RKO (cell line): Measurements from ENCODE around the gene DHRS4L2.
"Not testable (repeated sequence)": the region's sequence is repeated elsewhere in the genome, so short reads cannot be mapped to it uniquely, and the experiment has no call there.

ENCODE experiments used
- DNase-seq: peaks from one replicate; pipeline ENCODE4 v3.0.0-alpha.2; 2016; ENCODE audit warnings: low spot score

DHRS4L2 gene

DNA sequence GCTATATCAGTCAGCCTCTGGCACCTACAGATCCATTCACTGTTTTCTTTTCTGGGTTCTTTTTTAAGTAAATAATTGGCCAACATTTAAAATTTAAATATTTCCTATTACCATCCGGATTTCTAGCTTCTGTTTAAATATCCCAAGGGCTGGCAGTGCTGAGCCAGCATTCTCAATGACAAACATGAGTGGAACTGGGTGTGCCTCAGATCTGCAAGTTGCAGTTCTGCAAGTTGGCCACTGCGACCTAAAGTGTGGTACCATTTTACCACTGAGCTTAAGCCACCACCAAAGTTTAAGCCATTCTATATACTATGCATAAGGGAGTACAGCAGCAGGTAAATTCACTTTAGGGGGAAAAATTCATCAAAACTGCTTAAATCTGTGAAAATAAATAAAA, 31.2 kb downstream of the DHRS4L2 start:
- peak; percentile 21 for DNase-seq

DNA sequence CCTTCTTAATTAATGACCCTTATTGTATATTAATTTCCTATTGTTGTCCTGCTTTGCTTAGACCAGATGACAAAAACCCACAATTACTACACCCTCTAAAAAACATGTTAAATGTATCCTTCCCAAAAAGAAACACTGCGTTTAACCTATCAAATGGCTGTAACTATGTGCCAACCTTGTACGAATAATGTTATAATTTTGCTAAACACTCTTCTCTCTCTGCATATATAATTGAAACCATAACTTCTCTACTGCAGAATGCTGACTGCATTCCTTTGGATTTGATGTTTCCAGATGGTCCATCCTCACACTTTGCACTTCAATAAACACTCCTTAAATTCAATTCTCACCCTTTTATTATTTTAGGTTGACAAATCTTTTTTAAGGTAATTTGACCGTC, 31.8 kb downstream of the DHRS4L2 start:
- not testable (repeated sequence) for DNase-seq

DNA sequence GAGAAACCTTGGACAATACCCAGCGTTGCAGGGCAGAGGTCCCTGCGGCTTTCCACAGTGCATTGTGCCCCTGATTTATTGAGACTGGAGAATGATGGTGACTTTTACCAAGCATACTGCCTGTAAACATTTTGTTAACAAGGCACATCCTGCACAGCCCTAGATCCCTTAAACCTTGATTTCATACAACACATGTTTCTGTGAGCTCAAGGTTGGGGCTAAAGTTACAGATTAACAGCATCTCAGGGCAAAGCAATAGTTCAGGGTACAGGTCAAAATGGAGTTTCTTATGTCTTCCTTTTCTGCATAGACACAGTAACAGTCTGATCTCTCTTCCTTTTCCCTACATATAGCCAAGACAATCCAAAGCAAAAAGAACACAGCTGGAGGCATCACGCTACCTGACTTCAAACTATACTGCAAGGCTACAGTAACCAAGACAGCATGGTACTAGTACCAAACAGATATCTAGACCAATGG, 36.2 kb downstream of the DHRS4L2 start:
- DNase-seq, result not testable (repeated sequence)

DNA sequence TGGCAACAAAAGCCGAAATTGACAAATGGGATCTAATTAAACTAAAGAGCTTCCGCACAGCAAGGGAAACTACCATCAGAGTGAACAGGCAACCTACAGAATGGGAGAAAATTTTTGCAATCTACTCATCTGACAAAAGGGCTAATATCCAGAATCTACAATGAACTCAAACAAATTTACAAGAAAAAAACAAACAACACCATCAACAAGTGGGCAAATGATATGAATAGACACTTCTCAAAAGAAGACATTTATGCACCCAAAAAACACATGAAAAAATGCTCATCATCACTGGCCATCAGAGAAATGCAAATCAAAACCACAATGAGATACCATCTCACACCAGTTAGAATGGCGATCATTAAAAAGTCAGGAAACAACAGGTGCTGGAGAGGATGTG, 41.0 kb downstream of the DHRS4L2 start:
- DNase-seq, result not testable (repeated sequence)

DNA sequence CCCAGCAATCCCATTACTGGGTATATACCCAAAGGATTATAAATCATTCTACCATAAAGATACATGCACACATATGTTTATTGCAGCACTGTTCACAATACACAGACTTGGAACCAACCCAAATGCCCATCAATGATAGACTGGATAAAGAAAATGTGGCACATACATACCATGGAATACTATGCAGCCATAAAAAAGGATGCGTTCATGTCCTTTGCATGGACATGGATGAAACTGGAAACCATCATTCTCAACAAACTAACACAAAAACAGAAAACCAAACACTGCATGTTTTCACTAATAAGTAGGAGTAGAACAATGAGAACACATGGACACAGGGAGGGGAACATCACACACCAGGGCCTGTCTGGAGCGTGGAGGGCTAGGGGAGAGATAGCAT, 42.6 kb downstream of the DHRS4L2 start:
- not testable (repeated sequence) for DNase-seq

DNA sequence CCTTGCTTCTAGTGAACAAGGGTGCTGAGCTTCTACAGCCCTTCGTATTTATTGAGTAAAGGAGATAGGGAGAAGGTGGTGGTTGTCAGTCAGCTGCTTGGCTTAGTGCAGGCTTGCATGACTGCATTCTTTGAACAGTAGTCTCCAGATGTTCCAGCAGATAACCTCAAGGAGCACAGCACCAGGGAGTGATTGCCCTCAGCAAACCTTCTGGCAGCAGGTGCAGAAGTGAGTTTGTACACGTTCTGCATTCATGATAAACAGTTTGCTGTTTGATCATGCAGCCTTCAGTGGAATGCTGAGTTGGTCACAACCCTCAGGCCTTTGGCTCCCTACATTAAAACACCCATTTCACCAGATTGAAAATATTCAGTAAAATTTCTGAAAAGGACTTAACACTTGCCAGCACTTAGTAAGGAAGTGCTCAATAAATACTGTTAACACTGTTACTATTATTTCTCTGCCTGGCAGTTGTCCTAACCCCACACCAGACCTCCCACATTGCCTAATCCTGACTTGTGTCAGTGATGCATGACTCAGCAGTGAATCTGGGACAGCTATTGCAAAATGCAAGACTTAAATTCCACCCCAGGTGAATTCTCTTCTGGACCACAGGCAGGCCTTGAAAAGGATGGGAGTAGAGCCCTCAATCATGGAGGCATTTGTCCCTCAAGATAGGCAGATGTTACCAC, 44.1 kb downstream of the DHRS4L2 start:
- peak; percentile 39 for DNase-seq

DNA sequence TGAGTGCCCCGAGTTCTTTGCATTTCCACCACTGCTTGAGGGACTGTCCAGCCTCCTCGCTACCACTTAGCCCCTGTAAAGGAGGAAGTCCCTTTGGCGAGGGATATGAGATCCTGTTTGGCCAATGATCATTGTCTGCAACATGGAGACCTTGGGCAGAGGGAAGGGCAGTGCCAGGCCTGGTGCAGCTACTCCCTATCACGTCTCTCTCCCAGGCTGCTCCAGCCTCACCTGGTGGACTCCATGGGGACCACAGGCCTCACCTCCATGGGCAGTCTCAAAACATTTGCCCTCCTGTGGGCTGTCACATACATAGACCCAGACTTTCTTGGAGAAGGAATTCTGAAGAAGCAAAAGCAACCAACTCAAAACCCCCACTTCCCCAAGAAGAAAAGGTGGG, 47.0 kb downstream of the DHRS4L2 start:
- DNase-seq, result not testable (repeated sequence)

DNA sequence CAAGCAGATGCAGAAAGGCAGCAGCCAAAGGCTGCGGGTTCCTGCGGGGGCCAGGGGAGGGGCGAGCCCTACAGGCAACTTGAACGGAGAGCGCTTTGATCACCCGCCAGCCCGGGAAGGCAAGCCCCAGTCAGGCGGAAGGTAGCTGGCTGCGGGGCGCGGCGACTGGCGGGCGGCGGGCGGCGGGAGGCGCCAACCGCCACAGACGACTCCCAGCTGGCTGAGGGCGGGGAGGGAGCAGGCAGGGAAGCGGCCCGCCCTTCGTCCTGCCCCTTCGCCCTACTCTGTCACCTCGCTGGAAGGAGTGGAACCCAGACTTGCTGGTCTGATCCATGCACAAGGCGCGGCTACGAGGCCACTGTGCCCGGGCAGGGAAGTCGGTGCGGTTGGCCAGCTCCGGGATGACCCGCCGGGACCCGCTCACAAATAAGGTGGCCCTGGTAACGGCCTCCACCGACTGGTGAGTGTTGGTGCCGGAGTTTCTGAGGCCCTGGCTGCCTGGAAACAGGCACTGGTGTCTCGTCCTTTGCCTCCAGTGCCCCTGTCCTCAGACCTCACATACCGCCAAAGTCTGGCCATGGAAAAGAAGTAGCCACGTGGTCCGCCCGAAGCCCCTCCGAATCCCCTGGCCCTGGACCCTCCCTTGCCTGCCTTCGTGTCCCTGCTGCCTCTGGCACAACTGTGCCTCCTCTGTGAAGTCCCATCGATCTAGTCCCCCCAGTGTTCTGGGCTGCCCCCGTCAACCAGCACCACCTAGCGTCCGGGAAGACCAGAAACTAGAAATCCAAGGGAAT, 47.6 kb downstream of the DHRS4L2 start:
- peak; percentile 84 for DNase-seq

DNA sequence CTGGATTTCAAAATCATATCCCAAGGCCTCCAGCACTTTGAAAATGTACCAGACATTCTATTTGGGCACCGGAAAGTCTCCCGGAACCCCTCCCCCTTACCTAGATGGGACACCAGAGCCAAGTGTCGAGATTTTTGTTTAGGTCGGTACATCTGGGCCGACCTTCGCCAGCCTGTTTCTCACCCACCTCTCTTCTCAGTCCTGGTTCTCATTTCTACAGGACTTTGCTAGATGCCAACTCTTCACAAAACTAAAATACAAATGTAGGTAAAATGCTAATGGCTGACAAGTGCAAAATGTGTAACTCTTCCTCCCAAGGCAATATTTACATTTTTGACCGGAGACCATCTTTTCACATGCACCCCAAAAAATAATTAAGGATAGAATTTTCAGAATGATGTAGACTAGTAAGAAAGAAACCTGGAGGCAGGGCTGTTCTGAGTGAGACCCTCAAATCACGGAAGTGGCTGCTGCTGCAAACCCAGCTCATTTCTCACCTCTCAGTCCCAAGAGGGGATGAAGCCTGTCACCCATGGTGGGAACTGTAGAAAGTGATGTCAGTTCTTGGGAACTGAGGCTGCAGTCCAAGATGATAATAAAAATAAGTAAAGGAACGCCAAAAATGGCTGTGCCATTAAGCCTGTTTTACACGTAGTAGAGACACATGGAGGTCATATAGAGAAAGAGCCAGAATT, 48.4 kb downstream of the DHRS4L2 start:
- not testable (repeated sequence) for DNase-seq

DNA sequence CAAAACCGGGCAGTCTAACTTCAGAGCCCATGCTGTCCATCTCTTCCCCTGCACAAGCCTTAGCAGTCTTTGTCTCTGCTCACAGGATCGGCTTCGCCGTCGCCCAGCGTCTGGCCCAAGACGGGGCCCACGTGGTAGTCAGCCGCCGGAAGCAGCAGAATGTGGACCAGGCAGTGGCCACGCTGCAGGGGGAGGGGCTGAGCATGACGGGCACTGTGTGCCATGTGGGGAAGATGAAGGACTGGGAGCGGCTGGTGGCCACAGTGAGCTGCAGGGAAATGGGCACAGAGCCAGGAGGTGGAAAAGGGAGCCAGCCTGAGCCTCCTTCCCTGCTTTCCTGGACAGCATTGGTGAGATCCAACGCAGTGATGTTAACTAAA, 48.9 kb downstream of the DHRS4L2 start:
- no peak for DNase-seq

DNA sequence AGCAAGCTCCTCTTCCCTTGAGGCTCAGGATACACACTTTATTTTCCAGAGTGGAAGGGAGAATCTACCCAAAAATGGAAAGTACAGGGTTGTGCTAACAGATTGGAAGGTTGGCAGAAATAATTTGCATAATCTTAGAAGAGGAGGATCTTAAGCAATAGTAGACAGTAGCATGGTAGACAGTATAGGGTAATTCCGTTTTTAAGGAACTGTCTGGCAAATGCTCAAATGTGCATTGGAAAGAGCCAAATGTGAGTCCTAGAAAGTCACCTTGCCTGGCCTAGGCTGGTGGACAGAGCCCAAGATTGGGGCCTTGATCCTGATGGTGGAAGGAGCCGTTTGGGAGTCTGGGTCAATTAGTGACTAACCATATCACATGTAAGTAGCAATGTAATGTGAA, 50.0 kb downstream of the DHRS4L2 start:
- DNase-seq, result no peak

DNA sequence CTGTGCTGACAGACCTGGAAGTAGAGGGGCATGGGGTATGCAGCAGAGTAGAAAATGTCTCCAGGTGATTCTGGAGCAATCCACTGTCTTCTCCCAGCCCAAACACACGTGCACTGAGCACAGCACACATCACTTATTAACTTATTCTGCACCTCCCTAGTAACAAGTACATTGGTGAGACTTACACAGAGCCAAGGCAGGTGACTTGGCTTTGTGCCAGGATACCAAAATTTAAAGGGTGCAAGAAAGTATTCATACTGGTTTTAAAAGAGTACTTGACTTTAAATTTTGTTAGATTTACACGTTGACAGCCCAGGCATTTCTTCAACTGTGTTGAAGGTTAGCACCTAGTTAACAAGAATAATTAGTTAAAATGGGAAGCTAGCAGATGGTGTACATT, 52.0 kb downstream of the DHRS4L2 start:
- DNase-seq, result no peak

DNA sequence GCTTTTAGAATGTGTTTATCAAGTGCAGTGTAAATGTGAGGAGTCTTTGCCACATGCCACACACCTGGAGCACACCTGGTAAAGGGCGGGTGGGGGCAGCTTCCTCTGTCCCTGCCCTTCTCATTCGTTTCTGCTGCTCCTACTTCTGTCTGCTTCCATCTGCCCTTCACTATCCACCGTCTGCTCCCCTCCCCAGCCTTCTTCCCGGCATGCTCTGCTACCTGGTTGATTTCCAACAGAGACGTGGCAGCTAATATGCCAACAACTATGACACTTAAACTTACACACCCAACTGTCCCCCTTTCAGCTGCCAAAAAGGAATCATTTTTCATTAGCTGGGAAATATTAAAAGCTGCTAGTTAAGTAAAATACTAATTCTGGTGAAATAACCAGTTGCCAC, 54.0 kb downstream of the DHRS4L2 start:
- no peak for DNase-seq

DNA sequence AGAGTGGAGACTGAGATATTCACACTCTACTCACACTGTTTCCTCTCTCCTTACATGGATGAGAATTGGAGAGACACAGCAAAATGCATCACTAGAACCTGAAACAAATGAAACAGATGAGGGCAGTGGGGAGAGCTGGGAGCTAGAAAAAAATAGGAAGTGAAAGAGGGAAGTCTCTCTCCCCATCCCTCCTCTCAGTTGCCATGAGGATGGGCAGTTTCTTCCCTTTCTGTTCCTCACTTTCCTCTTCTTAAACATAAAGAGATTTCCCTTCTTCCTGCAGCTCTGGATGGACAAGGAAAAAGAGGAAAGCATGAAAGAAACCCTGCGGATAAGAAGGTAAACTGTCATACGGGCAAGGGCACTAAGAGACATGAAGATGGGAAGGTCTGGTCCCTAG, 60.3 kb downstream of the DHRS4L2 start:
- DNase-seq, result not testable (repeated sequence)

DNA sequence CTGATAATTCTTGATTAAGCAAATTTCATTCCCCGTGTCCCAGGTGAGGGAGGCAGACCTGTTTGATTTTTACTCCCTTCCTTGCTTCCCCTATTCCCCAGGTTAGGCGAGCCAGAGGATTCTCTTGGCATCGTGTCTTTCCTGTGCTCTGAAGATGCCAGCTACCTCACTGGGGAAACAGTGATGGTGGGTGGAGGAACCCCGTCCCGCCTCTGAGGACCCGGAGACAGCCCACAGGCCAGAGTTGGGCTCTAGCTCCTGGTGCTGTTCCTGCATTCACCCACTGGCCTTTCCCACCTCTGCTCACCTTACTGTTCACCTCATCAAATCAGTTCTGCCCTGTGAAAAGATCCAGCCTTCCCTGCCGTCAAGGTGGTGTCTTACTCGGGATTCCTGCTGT, 62.0 kb downstream of the DHRS4L2 start:
- DNase-seq, result not testable (repeated sequence)

DNA sequence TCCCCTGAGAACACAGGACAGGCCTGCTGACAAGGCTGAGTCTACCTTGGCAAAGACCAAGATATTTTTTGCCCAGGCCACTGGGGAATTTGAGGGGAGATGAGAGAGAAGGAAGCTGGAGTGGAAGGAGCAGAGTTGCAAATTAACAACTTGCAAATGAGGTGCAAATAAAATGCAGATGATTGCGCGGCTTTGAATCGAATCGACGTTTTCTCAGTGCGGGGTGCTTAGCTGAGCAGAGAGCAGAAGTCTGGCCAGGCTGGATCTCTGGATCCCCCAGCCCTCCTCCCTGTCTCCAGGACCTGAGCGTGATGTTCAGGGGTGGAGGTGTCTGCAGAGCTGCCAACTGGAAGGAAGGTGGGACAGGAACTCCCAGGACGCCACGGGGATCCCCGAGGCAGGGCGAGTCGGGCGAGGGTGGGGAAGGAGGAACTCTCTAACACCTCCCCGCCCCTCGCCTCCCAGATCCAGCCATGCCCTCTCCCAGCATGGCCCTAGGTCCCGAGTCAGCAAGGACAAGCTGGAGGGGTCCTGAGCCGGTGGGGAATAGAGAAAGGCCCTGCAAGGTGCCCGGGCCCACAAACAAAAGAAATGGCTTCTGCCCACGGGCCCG, 62.6 kb downstream of the DHRS4L2 start:
- no peak for DNase-seq

DNA sequence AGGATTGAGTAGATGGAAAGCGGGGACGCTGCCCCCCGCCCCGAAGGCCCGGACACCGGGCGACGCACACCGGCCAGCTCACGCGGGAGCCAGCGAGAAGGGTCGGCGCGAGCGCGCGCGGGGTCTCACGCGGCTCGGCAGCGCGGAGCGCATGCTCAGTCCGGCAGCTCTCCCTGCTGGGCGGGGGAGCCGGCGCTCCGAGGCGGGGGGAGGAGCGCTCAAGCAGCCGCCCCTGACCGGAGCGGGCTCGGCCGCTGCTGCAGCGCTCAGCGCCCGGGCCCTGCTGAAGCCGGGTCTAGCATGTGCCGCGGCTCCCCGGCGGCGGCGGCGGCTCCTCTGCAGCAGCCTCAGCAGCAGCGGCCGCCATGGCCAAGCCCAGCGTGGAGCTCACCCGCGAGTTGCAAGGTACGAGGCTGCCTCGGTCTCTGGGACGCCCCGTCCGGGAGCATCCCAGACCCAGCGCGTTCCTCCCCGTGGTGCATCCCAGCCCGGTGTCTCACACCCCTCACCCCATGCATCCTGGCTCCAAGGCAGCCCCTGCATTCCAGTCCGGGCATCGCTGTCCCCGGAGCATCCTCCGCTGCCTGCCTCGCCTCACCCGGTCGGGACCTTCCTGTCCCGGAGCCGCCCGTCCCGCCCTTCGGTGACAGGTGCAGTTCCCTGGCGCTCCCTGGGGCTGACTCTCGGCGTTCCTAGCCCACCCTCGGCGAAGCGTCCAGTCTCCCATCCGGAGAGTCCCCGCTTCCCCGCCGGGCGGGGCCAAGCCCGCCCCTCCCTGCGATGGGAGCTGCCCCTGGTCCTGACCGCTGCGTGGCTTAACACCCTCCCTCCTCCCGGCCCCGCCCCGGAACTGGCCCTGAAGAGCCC, 63.3 kb downstream of the DHRS4L2 start, which contains the start of gene CARMIL3:
Gene CARMIL3, plus strand, starts transcription at position 221 of the 867 bp plus-strand sequence. Its CDS starts 145 bp downstream, at position 366.
- peak; percentile 62 for DNase-seq

DNA sequence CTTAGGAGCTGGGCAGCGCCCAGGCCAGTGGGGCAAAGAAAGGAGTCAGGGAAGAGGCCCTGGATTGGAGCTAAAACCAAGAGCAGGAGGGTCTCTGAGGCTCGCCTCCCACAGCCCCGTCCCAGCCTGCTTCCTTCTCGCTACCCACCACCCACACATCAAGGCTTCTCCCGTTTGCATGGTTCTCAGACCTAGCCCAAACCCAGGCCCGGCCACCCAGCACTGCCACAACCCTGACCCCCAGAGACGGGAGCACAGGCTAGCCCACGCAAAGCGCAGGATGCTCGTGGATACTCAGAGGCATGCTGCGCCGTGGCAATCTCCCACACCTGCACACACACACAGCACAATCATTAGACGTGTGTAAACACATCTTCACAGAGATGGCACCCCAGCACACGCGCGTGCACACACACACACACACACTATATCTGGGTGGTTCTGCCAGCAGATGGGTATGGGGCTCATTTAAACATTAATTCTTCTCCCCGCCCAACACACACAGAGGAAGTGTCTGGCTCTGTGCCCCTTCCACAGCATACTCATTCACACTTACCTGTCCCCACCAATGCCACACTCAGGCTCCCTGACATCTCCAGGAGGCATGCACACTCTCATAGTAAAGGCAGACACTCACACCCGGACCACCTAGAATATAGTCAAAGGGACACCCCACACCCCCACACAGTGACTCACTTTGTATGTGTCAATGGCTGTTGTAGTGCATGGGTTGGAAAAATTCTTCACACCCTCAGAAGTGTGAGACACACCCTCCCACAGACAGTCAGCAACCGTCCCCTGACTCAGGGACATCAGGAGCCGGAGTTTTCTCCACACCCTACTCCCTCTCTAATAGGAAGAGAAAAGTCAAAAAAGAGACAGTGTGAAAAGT, 64.2 kb downstream of the DHRS4L2 start:
- DNase-seq, result peak; percentile 60

DNA sequence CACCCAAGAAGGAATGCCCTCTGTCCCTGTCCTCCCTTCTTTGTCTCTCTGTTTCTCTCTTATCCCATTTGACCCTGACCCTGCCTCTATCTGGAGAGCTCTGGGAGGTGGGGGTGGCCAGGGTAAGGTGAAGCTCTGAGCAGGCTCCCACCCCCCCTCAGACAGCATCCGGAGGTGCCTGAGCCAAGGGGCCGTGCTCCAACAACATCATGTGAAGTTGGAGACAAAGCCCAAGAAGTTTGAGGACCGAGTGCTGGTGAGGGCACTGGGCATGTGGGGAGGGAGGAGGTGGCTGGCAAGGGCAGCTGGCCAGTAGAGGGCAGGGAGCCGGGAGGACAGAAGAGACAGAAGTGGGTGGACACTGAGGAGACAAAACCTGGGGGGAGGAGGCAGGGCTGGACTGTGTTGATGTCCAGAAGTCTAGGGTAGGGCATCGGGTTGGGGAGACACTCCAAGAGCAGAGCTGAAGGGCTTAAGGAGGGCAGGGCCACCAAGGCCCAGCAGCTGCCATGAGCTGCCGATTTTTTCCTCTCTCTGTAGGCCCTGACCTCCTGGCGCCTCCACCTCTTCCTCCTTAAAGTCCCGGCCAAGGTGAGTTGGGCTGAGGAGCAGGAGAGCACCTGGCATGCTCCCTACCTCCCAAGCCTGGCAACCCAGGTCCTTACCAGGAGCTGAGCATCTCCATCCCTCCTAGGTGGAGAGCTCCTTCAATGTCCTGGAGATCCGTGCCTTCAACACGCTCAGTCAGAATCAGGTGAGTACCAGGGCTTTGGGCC, 65.0 kb downstream of the DHRS4L2 start:
- DNase-seq, result no peak

DNA sequence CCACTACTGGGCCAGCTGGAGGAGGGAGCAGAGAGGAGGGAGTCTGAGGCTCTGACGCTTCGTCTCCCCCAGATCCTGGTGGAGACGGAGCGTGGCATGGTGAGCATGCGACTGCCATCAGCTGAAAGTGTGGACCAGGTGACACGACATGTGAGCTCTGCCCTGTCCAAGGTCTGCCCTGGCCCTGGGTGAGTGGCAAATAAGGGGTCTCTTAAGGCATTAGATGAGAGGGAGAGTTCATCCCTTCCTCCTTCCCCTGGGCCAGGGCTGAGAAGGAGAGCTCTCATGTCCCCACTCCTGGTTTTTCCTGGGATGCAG, 65.6 kb downstream of the DHRS4L2 start:
- DNase-seq, result no peak
